BJ (cell line): ENCODE measurements around the gene CTDSPL. TPM values are rescaled to one million over a fixed set of nuclear protein-coding genes. Genes with fewer than 3 reads are reported as not detected.

Experiments
- CTCF ChIA-PET: fragments of 350-600 bp; formaldehyde crosslinking; extraction: SDS; loops from one replicate; lab custom pipeline; 2021; ENCODE audit warnings: antibody characterized with exemption, inconsistent platforms; lab: Yijun Ruan, JAX
- POLR2A ChIA-PET: fragments of 300-600 bp; sonication (Branson Sonifier 250); formaldehyde crosslinking; extraction: SDS; loops from one replicate; lab custom pipeline; 2021; ENCODE audit warnings: antibody characterized with exemption; lab: Charles Lee
- DNase-seq: peaks from one replicate; pipeline ENCODE4 v3.0.0-alpha.2; 2011; ENCODE audit warnings: low read depth
- H3K27me3 ChIP-seq: 2 replicates; pipeline ENCODE4 v1.6.0; 2011; ENCODE audit warnings: low read length; ENCODE audit not compliant: control insufficient read depth, insufficient read depth
- H3K36me3 ChIP-seq: 2 replicates; pipeline ENCODE4 v1.5.1; 2011; ENCODE audit warnings: low read length; ENCODE audit not compliant: control insufficient read depth, insufficient read depth
- H3K4me3 ChIP-seq: 2 replicates; pipeline ENCODE4 v1.5.1; 2011; ENCODE audit warnings: low read depth, mild to moderate bottlenecking, control low read depth, low read length
- CTCF ChIP-seq: IDR thresholded peaks from 2 replicates; pipeline ENCODE4 v1.5.1; 2011; ENCODE audit warnings: low read depth, mild to moderate bottlenecking, control low read depth, inconsistent platforms, low read length, moderate library complexity; ENCODE audit not compliant: insufficient read depth
- polyA plus RNA-seq: library from polyadenylated mRNA; depleted of rRNA; stranded (reverse); fragments of >200 nt; gene quantifications from 2 replicates; pipeline ENCODE4 v1.2.3, GENCODE V29; 2011

Gene CTDSPL
- polyA plus RNA-seq, 1 experiment, result 45.2 TPM

- TF ChIP-seq CTCF, result no peak
- Histone ChIP-seq H3K4me3 (no peak overlapping the region), H3K27me3 (no peaks in the 10 kb centered on the region), H3K36me3 (no peaks in the 10 kb centered on the region)
- DNase-seq, result no peak
- ChIA-PET POLR2A (no interaction called here), CTCF (interaction anchor here (3.5 kb wide), 1 partner anchor 138 kb away, joined by 15 read pairs; no protein-coding TSS in a partner anchor)
Observed at GRCh38 chr3:37993067-37993455, 131.4 kb downstream of the CTDSPL start.

- TF ChIP-seq CTCF, result no peak
- Histone ChIP-seq H3K27me3 (no peaks in the 10 kb centered on the region), H3K4me3 (peak overlapping the region; percentile 55), H3K36me3 (no peaks in the 10 kb centered on the region)
- ChIA-PET CTCF (interaction anchor here (3.5 kb wide), 1 partner anchor 138 kb away, joined by 15 read pairs; no protein-coding TSS in a partner anchor), POLR2A (no interaction called here)
- DNase-seq, result no peak
Observed at GRCh38 chr3:37993460-37993819, 131.8 kb downstream of the CTDSPL start.

- POLR2A ChIA-PET, result no interaction called here
- Histone ChIP-seq H3K27me3 (no peaks in the 10 kb centered on the region), H3K4me3 (peak overlapping the region; percentile 55), H3K36me3 (no peaks in the 10 kb centered on the region)
- no peak; the same call in 1 of the 2 replicates for TF ChIP-seq CTCF
- CTCF ChIA-PET, result interaction anchor here (0.6 to 3.5 kb wide), 4 partner anchors 10 to 456 kb away, joined by 3 to 15 read pairs (median 6); no protein-coding TSS in a partner anchor
- no peak for DNase-seq
Observed at GRCh38 chr3:37993820-37994638, 132.3 kb downstream of the CTDSPL start.

- DNase-seq, result no peak
- TF ChIP-seq CTCF, result no peak
- CTCF ChIA-PET, result interaction anchor here (0.6 to 3.5 kb wide), 4 partner anchors 9 to 456 kb away, joined by 3 to 15 read pairs (median 6); no protein-coding TSS in a partner anchor
- Histone ChIP-seq H3K27me3 (no peaks in the 10 kb centered on the region), H3K36me3 (no peaks in the 10 kb centered on the region), H3K4me3 (peak overlapping the region; percentile 55)
- POLR2A ChIA-PET, result no interaction called here
Observed at GRCh38 chr3:37994639-37994972, 132.9 kb downstream of the CTDSPL start.
